ENCODE results near the gene CDR2L.

- TF ChIP-seq CTCF (IDR thresholded peaks at IDR 0.05) (no peak), POLR2AphosphoS5 (IDR thresholded peaks at IDR 0.05) (no peak)
These were observed 25.7 kb downstream of the CDR2L start for GRCh38 chr17:75013092-75013559.
